Activated CD4-positive, alpha-beta T cell treated with anti-CD3 and anti-CD28 coated beads for 4 hours (primary cell): ENCODE results near the gene DUS1L.

ENCODE experiments used
- DNase-seq, 2 donors: peaks; one replicate each; pipeline ENCODE4 v3.0.0-alpha.2; 2020

The DUS1L gene

GRCh38 chr17:82022310-82022980, 43.2 kb downstream of the DUS1L start, which contains the start of gene CENPX:
TSS of gene CENPX (minus strand) at chr17:82022878. CDS start at chr17:82022861, 17 bp downstream.
- peak in 1 of 2 donors; percentile 32 for DNase-seq

- DNase-seq = no peak
Observed at GRCh38 chr17:82021900-82022309, 43.7 kb downstream of the DUS1L start.

DNA sequence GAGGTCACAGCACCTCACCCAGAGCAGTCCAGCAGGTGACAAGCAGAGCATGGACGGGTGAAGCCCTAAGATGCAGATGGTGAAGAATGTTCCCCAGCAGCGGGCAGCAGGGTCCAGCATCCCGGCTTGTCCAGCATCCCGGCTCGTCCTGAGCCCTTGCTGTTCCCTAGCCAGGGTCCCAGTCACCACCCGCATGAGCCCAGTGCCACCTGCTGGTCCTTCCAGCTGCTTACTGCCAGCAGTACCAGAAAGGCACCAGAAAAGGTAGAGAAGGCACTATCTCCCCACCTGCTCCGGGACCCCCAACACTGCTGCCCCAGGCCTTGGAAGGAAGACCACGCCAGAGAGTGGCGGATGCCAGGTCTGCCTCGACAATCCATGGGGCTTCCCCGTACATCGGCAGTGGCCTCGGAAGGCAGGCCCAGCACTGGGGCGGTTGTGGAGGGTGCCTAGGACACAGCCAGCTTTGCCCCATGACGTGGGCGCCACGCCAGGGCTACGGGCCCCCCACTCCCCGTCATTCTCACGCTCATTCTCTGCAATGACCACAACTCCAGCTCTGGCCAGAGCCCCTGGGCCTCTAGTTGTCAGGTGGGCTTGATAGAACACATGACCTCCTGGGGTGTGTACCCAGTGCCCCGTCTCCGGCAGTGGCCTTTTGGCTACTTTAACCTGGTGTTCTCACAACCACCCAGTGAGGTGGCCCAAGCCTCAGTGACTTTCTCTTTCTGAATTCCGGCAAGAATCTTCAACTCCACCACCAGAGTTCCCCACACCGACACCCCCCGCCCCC, 44.3 kb downstream of the DUS1L start:
- peak; percentile 58 to 66 for DNase-seq

- no peak for DNase-seq
Observed at GRCh38 chr17:82020572-82021106, 45.0 kb downstream of the DUS1L start.

DNA sequence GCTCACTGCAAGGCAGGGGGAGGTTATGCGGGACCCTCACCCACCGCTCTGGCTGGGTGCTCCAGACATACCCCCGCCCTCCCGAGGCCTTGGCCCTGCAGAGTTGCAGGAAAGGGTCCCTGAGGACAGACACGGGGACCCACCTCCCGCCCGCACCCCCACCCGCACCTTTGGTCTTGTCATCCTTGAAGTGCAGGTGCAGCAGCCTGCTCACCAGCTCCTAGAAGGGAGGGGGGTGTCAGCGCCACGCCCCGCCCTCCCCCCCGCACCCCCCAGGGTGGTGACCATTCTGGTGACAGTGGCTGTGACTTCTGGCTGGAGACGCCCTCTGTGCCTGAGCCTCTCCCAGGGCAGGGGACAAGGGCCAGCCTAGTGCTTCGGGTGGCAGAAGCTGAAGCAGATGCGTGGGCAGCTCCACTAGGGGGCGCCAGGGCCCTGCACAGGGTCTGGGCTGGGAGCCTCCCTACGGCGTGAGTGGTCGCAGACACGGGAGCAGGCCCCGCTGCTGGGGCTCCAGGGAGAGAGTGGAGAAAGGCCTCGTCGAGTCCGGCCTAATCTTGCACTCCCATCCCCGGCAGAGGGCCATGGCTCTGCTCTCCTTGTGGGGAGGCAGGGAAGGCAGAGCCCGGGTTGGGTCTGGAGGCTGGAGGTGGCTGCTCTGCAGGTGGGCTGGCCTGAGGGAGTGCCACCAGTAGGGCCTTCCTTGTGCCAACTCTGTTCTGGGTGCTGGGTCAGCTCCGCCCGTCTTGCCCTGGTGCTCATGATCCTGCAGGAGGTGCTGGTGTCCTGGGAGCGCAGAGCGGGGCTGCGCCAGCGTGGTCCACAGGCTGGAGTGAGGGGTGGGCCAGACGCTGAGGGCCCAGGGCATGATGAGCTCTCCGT, 45.7 kb downstream of the DUS1L start:
- DNase-seq = peak; percentile 57 to 59

DNA sequence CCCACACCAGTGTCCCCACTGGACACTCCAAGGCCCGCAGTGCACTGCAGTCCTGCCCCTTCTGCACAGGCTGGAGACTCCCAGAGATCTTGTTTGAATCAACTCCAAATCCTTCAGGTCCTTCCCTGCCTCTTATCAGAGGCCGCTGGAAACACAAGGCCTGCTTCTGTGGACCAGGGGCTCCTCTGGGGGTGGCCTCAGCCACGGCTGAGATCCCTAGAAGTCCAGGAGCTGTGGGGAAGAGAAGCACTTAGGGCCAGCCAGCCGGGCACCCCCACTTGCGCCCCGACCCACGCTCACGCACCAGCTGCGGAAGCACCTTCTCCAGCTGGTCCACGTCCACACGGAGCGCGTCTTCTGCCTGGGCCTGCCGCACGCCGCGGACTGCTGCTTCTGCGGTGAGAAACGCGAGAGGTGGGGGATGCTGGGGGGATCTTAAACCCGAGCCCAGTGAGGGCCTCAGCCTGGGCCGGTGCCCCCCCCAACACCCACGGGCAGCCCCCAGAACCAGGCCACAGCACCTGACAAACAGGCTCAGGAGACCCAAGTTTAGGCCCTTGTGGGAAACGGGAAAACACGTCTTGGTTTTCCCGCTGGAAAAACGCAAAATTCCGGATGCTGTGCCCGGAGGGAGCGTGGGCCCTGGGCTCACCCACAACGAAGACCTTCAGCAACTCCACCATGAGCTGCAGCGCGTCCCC, 46.5 kb downstream of the DUS1L start:
- no peak for DNase-seq

DNA sequence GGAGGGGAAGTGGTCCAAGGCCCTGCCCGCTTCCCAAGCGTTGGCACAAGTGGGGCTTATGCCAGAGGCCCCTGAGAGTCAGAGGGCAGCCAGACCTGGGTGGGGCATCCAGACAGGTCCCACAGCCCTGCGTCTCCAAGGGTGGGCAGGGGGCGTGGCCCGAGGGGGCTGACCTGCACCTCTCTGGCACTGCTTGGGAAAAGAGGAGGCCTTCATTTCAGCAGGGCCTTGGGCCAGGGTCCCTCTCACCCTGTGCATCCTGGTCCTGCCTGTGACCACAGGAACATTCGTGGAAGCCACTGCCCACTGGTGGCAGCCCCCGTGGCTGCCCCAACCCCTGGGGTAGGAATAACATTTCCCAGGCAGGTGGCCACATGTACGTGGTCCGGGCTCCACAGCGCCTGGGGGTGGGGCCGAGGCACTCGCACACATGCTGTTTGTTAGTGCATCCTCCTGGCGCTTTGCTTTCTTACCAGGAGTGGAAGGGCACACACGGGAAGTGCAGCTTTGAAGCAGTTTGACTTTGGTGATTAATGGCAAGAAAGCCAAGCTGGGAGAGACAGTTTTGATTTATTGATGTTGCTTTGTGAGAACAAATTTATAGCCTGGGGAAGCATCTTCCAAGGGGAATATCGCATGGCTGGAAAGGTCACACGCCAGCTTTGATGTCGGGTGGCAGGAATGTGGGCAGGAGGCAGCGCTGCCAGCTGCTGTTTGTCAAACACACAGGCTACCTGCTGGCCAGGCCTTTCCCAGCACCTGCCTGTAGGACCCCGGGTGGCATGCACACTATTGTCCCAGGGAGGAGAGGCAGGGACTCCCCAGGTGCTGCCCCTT, 47.2 kb downstream of the DUS1L start:
- no peak for DNase-seq

DNA sequence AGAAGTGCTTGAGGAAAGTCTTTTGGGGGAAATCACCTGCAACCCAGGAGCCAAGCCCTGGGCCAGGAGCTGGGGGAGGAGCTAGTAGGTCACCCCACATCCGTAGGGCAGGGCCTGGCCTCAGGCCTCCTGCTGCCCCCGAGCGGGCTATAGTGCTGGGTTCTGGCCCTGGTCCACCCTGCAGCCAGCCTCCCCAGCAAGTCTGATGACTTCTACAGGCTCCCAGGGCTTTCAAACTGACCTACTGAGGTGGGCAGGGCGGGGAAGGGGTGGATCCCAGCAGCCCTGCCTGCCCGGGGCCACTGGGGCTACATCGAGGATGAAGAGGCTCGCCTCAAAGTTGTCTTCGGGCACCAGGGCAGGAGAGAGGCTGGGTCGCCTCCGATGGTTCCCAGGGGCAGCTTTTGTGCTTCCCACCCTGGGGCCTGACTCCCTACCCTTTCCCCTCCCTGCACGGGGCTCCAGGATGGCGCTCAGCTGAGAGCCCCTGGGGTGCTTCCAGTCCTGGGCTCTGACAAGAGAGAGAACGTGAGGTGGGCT, 47.9 kb downstream of the DUS1L start:
- DNase-seq = no peak

DNA sequence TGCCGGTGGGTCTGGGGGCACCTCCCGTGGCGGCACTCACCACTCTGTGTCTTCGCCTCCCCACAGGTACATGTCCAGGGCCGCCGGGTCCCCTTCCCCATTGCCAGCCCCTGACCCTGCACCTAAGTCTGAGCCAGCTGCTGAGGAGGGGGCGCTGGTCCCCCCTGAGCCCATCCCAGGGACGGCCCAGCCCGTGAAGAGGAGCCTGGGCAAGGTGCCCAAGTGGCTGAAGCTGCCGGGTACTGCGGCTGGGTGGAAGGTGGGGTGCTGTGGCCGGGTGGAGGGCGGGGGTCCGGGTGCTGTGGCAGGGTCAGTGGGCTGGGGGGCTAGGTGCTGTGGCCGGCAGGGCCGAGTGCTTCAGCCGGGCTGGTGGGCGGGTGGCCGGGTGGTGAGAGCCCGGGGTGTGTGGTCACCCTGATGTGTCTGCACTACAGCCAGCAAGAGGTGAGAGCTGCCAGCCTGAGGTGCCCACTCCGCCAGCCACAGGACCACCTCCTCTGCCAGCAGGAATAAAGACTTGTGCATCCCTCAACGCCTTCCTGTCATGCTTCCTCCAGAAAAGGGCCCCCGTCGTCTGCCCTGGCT, 48.6 kb downstream of the DUS1L start:
- no peak for DNase-seq

- no peak for DNase-seq
Observed at GRCh38 chr17:82016061-82016874, 49.3 kb downstream of the DUS1L start.

DNA sequence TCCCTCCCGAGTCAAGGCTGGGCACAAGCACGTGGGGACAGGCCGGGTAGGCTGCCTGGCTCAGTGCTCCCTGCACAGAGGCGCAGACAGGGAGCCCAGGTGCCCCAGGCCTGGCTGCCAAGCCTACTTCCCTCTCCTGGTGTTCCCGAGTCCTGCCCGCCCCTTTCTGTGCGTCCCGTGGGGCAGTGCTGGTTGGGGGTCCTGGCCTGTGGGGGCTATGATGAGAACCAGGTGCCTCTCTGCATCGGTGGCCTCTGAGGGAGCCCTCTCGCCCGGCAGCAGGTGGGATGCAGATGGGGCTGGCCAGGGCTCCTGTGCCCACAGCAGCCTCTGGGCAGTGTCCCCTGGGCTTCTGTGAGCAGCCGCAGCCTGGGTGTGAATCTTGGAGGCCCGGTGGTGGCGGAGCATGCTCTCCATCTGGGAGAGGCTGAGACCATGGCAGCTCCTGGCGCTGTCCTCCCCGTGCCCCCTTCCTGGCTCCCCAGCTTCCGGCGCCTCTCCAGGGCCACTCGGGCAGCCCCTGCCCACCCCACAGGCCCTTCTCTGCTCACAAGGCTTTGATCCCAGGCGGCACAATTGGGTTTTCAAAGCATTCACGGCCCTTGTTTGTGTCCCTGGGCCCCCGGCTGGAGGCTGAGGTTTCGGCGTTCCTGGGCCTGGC, 50.2 kb downstream of the DUS1L start:
- no peak for DNase-seq

GRCh38 chr17:82014971-82015310, 50.7 kb downstream of the DUS1L start:
- no peak for DNase-seq

DNA sequence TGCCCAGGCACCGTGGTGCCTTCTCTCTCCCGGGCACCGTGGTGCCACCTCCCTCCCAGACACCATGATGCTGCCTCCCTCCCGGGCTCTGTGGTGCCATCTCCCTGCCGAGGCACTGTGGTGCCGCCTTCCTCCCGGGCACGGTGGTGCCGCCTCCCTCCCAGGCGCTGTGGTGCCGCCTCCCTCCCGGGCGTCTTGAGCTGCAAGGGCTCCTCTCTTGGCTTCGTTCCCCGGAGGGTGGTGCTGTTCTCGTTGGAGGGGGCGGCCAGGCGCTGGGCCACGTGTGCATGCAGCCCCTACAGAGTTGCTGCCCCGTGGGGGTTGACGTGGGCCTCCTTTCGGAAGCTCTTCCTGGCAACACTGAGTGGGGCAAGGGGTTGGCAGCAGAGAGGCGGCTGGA, 51.2 kb downstream of the DUS1L start:
- no peak for DNase-seq

- no peak for DNase-seq
Observed at GRCh38 chr17:82013772-82014321, 51.8 kb downstream of the DUS1L start.

- no peak for DNase-seq
Observed at GRCh38 chr17:82013341-82013740, 52.3 kb downstream of the DUS1L start.

- DNase-seq = no peak
Observed at GRCh38 chr17:82012640-82013295, 52.8 kb downstream of the DUS1L start.

GRCh38 chr17:82012261-82012639, 53.4 kb downstream of the DUS1L start:
- DNase-seq = no peak

GRCh38 chr17:82011617-82012187, 53.9 kb downstream of the DUS1L start:
- no peak for DNase-seq
